Heart left ventricle (tissue), 16 donors: ENCODE results near the gene SPAG6. TPM values are rescaled to one million over a fixed set of nuclear protein-coding genes. Genes with fewer than 3 reads are reported as not detected.

Experiments
- ATAC-seq, 4 donors: fragments of 200-7000 bp; cut with Tn5 transposase; one replicate each; pipeline ENCODE4 v1.9.1; 2020 to 2022; ENCODE audit warnings: moderate library complexity in 4 of 4, mild to moderate bottlenecking in 3 of 4, moderate number of reproducible peaks in 1 of 4
- DNase-seq, 5 donors: peaks; one replicate each; pipeline ENCODE4 v3.0.0-alpha.2; 2020
- H3K27ac ChIP-seq, 12 donors: fragments of 200-600 bp; sonication (generic) in 4 of 12; one replicate each; pipeline versions ENCODE4 v1.5.0 to v1.8.0; 2016 to 2022; ENCODE audit warnings: mild to moderate bottlenecking in 2 of 12
- H3K27me3 ChIP-seq, 9 donors: fragments of 200-600 bp; sonication (generic) in 2 of 9; one replicate each; pipeline versions ENCODE4 v1.5.1 to v1.8.0; 2016 to 2022; ENCODE audit warnings: mild to moderate bottlenecking in 3 of 9
- H3K36me3 ChIP-seq, 9 donors: fragments of 200-600 bp; sonication (generic) in 2 of 9; one replicate each; pipeline versions ENCODE4 v1.5.0 to v1.8.0; 2018 to 2022; ENCODE audit warnings: mild to moderate bottlenecking in 2 of 9
- H3K4me1 ChIP-seq, 12 donors: fragments of 200-600 bp; sonication (generic) in 4 of 12; one replicate each; pipeline versions ENCODE4 v1.5.0 to v1.8.0; 2016 to 2022; ENCODE audit warnings: mild to moderate bottlenecking in 3 of 12
- H3K4me3 ChIP-seq, 12 donors: fragments of 200-600 bp; sonication (generic) in 4 of 12; one replicate each; pipeline versions ENCODE4 v1.5.0 to v1.8.0; 2017 to 2022; ENCODE audit warnings: mild to moderate bottlenecking in 9 of 12, moderate library complexity in 4 of 12
- H3K9me3 ChIP-seq, 12 donors: fragments of 200-600 bp; sonication (generic) in 4 of 12; one replicate each; pipeline versions ENCODE4 v1.5.0 to v1.8.0; 2016 to 2022; ENCODE audit warnings: mild to moderate bottlenecking in 1 of 12
- POLR2A ChIP-seq, 2 donors: fragments of 450-650 bp; IDR thresholded peaks; one replicate each; pipeline ENCODE4 v1.6.1; 2017; ENCODE audit warnings: antibody characterized with exemption in 2 of 2, mild to moderate bottlenecking in 2 of 2, moderate library complexity in 2 of 2
- WGBS, 4 donors: extraction: QIAGEN DNeasy Blood & Tissue Kit in 2 of 4; methylation state at CpG; one replicate each; pipeline versions ENCODE4 v1.1.5 to v1.1.7; 2013 to 2018; 5-methylcytosine and 5-hydroxymethylcytosine counted together
- intact Hi-C, 10 donors: fragments of 100-400 bp; cut with DNase I; formaldehyde crosslinking; loops; one replicate each; pipeline versions ENCODE4 v1.11.1 to v1.14.2; 2022
- polyA plus RNA-seq, 2 donors: library from polyadenylated mRNA; stranded (reverse); fragments of 200-250 nt; gene quantifications; one replicate each; pipeline ENCODE4 v1.2.3, GENCODE V29; 2013
- total RNA-seq, 9 donors: library from RNA; depleted of rRNA in 2 of 9; stranded (reverse); fragments of >200 nt in 2 of 9; fragmentation: NEBNext Ultra II Directional in 3 of 9; extraction: Animal tissue kit (Norgen Biotek cat#: 25700) in 3 of 9; gene quantifications; one replicate each; pipeline versions ENCODE4 v1.1.0 to v1.2.4, GENCODE V29; 2016 to 2023
- TF ChIP-seq, protein P1 (sequence below), 12 donors: fragments of 200-600 bp; sonication (generic) in 4 of 12; IDR thresholded peaks; one replicate each; pipeline versions ENCODE4 v1.5.0 to v1.8.0; 2018 to 2022; ENCODE audit warnings: antibody characterized with exemption in 12 of 12, mild to moderate bottlenecking in 5 of 12
- donor health status: ischemic (EF 13 %, LVEDD 7.1; RV severe dilation, severe dysfunction).
- donor health status: healthy with polysubstance abuse.
- donor health status: DM: no; HTN: yes; CAD: no.
- donor health status: DM: no; HTN: no; CAD: no.
- donor health status: ischemic (EF 25% LVEDD 6.9; RV normal size, moderate dysfunction).
- donor health status: ischemic (EF 25% LVEDD 5.7; RV mildly dilated, moderate dysfunction).
- donor health status: healthy.
- donor health status: DM: yes; HTN: yes; CAD: no.
- donor health status: ischemic (EF 35%, LVEDD 5.7; RV mildly dilated, moderate dysfunction).
- donor health status: nonischemic (EF 11% LVEDD 7.7; RV severe dilation, severe dysfunction).
- donor health status: DM: yes; HTN: yes; CAD: no.
- donor health status: PGD.
- donor health status: ischemic (EF 29% LVEDD 5.4; RV normal size, mild dysfunction).
- donor health status: nonischemic (EF 23%, LVEDD 6.1; RV moderate dilation, normal function).

SPAG6 gene
- total and polyA plus RNA-seq, 11 donors: 0.42 TPM; not detected in 10

- Histone ChIP-seq H3K27ac (no peak overlapping the region), H3K9me3 (no peaks in the 10 kb centered on the region), H3K27me3 (peaks cover 0 to 9% (median 0%) of the 10 kb centered on the region in 9 donors), H3K4me3 (no peak overlapping the region), H3K36me3 (no peaks in the 10 kb centered on the region), H3K4me1 (peaks cover 0 to 16% (median 7%) of the 10 kb centered on the region in 12 donors)
- 78 to 86% (median 84%) methylated on average over 3 of the region's 3 CpGs for WGBS, 4 donors
- ATAC-seq (no peak), DNase-seq (no peak)
- no peak for TF ChIP-seq POLR2A (IDR thresholded peaks at IDR 0.05)
- TF ChIP-seq, protein P1, sequence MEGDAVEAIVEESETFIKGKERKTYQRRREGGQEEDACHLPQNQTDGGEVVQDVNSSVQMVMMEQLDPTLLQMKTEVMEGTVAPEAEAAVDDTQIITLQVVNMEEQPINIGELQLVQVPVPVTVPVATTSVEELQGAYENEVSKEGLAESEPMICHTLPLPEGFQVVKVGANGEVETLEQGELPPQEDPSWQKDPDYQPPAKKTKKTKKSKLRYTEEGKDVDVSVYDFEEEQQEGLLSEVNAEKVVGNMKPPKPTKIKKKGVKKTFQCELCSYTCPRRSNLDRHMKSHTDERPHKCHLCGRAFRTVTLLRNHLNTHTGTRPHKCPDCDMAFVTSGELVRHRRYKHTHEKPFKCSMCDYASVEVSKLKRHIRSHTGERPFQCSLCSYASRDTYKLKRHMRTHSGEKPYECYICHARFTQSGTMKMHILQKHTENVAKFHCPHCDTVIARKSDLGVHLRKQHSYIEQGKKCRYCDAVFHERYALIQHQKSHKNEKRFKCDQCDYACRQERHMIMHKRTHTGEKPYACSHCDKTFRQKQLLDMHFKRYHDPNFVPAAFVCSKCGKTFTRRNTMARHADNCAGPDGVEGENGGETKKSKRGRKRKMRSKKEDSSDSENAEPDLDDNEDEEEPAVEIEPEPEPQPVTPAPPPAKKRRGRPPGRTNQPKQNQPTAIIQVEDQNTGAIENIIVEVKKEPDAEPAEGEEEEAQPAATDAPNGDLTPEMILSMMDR (IDR thresholded peaks at IDR 0.05): no peak
- intact Hi-C loops: loop anchor here in 4 of 10 donors (10.0 kb wide), 3 partner anchors 414 to 434 kb away; partner anchors contain the start of gene DNAJC1 (in 2 of the 4)
These were observed 83.8 kb downstream of the SPAG6 start for GRCh38 chr10:22429146-22429545.

DNA sequence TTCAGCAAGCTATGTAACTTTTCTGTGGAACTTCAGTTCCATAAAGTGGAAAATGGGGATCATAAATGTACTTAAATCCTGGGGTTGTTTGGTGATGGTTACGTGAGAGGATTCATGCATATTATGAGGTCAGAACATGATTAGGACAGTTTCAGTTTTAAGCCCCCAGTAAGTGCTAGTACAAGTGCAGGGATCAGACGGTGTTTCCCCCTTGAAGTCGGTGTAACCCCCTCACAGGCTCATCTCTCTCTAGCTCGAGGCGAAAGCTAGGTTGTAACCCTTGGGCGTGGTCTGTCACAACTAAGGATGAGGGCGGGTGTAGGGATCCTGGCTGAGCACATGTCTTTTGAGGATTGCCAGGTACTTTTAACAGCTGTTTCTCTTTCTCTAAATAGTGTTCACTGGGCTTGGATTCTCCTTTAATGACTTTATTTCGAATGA lies 84.7 kb downstream of the SPAG6 start:
- ATAC-seq (no peak), DNase-seq (no peak)
- Histone ChIP-seq H3K27me3 (peaks cover 0 to 9% (median 0%) of the 10 kb centered on the region in 9 donors), H3K4me3 (no peak overlapping the region), H3K36me3 (no peaks in the 10 kb centered on the region), H3K9me3 (no peaks in the 10 kb centered on the region), H3K4me1 (peaks cover 0 to 20% (median 7%) of the 10 kb centered on the region in 12 donors), H3K27ac (no peak overlapping the region)
- 59 to 70% (median 61%) methylated on average over 8 of the region's 8 CpGs for WGBS, 4 donors
- intact Hi-C loops: loop anchor here in 8 of 10 donors (10.0 kb wide), 8 partner anchors 85 to 435 kb away; partner anchors contain the start of genes DNAJC1 (in 4 of the 8), SPAG6 (in 2 of the 8) and PIP4K2A (in 1 of the 8)
- no peak for TF ChIP-seq POLR2A (IDR thresholded peaks at IDR 0.05)
- TF ChIP-seq, protein P1 (IDR thresholded peaks at IDR 0.05): no peak

GRCh38 chr10:22433875-22434274 lies 88.6 kb downstream of the SPAG6 start:
- WGBS, 4 donors: 39 to 45% (median 41%) methylated on average over 2 of the region's 2 CpGs
- intact Hi-C loops: loop anchor here in 7 of 10 donors (10.0 kb wide), 6 partner anchors 89 to 429 kb away; partner anchors contain the start of genes DNAJC1 (in 2 of the 7), SPAG6 (in 2 of the 7) and PIP4K2A (in 1 of the 7)
- Histone ChIP-seq H3K27ac (no peak overlapping the region), H3K36me3 (no peaks in the 10 kb centered on the region), H3K4me1 (peaks cover 0 to 27% (median 12%) of the 10 kb centered on the region in 12 donors), H3K9me3 (no peaks in the 10 kb centered on the region), H3K4me3 (no peak overlapping the region), H3K27me3 (peaks cover 0 to 9% (median 0%) of the 10 kb centered on the region in 9 donors)
- DNase-seq (no peak), ATAC-seq (no peak)
- TF ChIP-seq, protein P1 (IDR thresholded peaks at IDR 0.05): no peak
- TF ChIP-seq POLR2A (IDR thresholded peaks at IDR 0.05): no peak

- peaks cover 0 to 30% (median 15%) of the 10 kb centered on the region in 12 donors for H3K4me1 ChIP-seq
- no peak for TF ChIP-seq POLR2A (IDR thresholded peaks at IDR 0.05)
- TF ChIP-seq, protein P1 (IDR thresholded peaks at IDR 0.05): no peak
- no peaks in the 10 kb centered on the region for H3K9me3 ChIP-seq
- intact Hi-C loops: loop anchor here in 7 of 10 donors (10.0 kb wide), 6 partner anchors 90 to 430 kb away; partner anchors contain the start of genes DNAJC1 (in 2 of the 7), SPAG6 (in 2 of the 7) and PIP4K2A (in 1 of the 7)
- ATAC-seq (no peak), DNase-seq (no peak)
- no peak overlapping the region for H3K4me3 ChIP-seq
- 87 to 96% (median 94%) methylated on average over 2 of the region's 2 CpGs for WGBS, 4 donors
- no peaks in the 10 kb centered on the region for H3K36me3 ChIP-seq
- peaks cover 0 to 8% (median 0%) of the 10 kb centered on the region in 9 donors for H3K27me3 ChIP-seq
- H3K27ac ChIP-seq: no peak overlapping the region
These were observed 89.2 kb downstream of the SPAG6 start for GRCh38 chr10:22434521-22434920.
